GM04503 (cell line): Measurements from ENCODE around the gene SPTBN2.
"Not testable (repeated sequence)": the region's sequence is repeated elsewhere in the genome, so short reads cannot be mapped to it uniquely, and the experiment has no call there.

Source experiments
- DNase-seq: peaks from one replicate; pipeline ENCODE4 v3.0.0-alpha.2; 2012; ENCODE audit warnings: low read depth

Gene SPTBN2

GRCh38 chr11:66724167-66724566 lies 4.8 kb downstream of the SPTBN2 start:
- DNase-seq, result not testable (repeated sequence)

DNA sequence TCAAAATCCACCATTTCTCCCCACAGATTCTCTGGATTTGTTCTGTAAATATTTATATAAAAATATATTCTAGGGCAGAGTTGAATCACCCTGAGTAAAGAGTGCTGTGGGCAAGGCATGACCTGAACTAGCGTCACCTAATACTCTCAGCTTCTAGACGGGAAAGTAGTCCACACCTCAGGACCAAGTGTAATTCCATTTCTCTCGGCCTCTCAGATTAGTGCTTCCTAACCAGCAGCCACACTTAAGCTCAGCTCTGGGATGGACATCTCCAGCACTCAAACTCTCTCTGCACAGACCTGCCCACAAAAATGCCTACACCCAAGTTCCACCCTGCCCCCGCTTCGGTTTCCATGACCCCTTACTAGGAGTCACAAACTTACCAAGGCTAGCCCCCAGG lies 5.3 kb downstream of the SPTBN2 start:
- no peak for DNase-seq

DNA sequence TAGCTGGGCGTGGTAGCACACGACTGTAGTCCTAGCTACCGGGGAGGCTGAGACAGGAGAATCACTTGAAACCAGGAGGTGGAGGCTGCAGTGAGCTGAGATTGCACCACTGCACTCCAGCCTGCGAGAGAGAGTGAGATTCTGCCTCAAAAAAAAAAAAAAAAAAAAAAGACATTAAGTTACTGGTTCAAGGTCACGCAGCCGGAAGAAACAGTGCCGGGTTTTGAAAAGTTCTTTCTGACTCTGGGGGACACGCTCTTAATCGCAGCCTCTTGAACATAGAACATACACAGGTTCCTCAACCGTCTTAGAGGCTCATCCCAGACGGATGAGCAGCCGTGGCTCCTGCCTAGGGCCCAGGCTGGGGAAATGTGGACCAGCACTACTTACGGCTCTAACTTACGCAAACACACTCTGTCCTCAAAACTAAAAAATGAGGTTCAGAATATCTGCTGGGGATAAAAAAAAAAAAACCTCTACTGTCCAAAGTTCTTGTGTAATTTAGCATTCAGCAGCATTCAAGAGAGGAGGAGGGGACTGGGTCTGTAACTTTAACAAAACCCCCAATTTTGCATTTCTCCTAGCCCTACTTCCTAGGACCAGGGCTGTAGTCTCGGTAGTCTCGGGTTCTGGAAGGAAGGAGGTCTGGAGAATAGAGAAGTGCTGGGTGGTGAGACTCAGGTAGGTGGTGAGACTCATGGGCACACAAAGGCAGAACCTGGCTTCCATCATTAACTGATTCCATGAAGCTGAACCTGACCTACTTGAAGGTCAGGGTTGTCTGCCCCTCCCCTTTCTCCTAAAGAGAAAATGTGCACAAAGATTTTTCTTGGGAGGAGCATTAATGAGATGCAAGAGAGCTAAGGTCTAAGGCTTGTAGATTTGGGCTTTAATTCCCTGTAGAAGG lies 6.0 kb downstream of the SPTBN2 start:
- DNase-seq, result no peak

DNA sequence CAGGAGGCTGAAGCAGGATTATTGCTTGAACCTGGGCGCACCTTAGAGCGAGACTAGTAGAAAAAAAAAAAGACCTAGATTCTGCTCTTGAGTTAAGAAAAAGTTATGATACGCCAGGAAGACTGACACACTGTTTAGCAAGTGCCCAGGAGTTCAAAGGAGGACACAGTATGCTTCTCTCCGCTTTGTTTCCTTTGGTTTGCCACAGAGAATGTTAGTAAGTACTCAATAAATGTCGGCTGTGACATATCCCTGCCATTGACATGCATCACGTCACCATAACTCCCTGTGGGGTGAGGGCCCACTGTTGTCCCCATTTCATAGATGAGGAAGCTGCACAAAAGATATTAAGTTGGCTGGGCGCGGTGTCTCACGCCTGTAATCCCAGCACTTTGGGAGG lies 7.1 kb downstream of the SPTBN2 start:
- no peak for DNase-seq

DNA sequence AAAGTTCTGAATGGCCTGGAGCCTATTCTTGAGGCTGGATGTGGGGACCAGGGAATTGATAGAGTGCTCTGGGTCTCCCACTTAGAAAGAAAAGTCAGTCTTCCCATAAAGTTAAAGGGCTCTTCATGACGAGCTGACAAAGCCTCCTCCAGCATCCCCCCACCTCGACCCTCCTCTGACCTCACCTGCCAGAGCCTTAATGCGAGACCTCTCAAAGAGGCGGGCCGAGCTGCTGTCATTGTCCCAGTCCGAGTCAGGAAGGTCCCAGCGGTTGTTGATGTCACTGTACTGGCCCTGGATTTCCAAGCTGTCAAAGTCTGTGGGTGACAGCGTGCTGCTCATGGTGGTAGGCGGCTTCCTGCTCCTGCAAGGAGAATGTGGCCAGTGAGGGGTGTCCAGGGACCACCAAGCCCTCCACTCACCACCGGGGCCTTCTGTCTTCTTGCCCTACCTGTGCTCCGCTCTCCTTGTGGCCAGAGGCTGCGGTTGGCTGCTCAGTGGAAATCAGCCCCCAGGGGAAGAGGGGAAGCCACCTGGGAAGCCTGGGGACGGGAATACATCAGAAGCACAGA lies 8.0 kb downstream of the SPTBN2 start:
- DNase-seq, result no peak

GRCh38 chr11:66720223-66720898 lies 8.7 kb downstream of the SPTBN2 start:
- DNase-seq, result no peak

DNA sequence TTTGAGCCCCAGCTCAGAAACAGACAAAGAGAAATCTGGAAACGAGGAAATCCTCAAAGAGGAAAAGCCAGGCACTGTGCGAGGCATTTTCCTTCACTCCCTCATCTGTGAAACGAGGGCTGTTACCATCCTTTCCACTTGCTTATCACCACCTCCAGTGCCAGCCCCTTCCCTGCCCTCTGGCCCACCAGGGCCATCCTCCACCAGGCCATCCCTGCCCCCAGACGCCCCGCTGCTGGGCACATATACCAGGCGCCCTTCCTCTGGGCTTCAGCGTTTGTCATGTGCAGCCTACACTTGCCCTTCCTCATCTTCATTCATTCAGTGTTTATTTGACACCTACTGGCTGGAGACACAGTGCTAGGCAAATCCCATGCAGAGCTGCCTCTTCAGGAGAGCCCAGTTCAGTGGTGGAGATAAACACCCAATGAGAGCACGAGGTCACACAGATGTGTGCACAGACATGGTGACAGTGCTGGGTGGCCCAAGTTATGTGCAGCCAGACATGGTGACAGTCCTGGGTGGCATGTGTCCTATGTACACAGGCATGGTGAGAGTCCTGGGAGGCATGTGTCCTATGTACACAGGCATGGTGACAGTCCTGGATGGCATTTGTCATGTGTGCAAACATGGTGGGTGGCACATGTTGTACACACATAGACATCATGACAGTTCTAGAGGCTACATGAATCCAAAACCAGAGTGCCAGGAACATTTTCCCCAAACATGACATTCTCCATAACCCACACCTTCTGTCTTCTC lies 9.7 kb downstream of the SPTBN2 start:
- DNase-seq, result no peak

- DNase-seq, result no peak
Observed at GRCh38 chr11:66718320-66718971, 10.6 kb downstream of the SPTBN2 start.

DNA sequence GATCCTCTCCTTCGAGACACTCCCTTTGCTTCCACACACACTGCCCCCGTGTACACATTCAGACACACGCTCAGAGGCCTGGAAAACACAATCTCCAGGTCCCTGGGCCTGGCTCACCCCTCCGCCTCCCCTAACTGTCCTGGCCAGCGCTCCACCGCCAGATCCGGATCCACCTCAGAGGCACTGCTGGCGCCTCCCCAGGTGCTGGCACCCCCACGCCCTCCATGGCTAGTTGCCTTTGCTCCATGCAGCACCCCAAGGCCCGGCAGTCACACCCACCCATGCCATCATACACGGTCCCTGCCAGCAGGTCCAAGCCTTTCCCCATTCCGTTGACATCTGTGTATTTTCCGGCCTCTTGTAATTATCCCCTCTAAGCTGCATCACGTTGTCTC lies 11.1 kb downstream of the SPTBN2 start:
- no peak for DNase-seq

- no peak for DNase-seq
Observed at GRCh38 chr11:66716996-66717395, 12.0 kb downstream of the SPTBN2 start.

DNA sequence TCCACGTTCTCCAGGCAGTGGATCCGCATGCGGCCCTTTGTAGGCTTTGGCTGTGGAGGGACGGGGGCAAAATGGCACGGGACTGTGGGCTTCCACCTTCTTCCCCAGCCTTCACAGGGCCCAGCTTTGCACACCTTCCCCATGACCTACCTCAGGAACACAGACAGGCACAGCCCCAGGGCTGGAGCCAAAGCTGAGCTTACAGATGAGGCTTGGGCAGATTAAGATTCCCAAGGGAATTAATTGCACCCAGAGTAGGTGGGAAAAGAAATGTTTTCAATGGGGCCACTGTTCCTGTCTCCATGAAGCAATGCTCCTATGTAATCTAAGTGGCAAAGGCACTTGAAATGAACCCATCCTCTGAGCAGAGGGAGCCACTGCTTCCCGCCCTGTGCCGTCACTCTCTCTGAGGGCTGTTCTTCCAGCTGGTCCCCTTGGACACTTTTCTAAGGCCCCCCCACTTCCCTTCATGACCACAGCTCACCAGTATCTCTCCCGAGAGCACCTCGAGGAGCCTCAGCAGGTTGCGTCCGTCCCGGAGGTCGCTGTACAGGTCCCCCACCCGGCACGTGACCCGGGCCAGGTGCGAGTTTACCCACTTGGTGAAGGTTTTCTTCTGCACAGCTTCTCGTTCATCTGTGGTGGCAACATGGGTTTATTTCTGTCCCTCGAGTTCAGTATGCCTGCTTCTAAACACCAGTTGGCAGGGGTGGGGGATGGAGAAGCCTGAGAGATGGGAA lies 13.5 kb downstream of the SPTBN2 start:
- DNase-seq, result no peak

DNA sequence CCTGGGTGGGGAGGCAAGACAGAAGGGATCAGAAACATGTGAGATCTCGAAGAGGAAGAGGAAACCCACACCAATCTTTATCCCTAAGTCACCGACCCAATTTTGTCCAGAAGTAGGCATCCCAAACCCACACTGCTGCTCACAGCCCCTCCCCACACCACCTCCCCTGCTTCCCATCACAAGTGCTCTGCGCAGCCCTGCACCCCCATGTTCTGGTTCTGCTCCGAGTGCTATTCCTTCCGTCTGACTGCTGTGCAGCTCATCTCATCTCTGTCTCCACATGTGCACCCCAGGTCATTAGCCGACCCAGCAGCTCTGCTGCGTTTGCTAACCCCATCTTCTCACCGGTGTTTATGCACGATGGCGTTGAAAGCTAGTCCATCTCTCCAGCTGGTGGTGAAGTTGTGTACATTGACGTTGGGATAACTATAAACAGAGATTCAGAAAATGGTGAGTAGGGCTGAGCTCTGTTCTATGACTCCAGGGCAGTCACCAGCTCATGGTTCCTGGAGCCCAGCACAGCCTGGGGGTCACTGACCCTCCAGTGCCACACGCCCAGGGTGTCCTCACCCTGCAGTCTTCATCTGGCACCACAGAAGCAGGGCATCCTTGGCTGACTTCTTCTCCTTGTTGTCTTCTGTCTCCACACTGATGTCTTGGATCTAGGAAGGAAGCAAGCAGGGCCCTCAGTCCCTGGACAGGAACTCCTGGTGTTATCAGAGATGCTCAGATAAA lies 15.1 kb downstream of the SPTBN2 start:
- DNase-seq, result no peak

DNA sequence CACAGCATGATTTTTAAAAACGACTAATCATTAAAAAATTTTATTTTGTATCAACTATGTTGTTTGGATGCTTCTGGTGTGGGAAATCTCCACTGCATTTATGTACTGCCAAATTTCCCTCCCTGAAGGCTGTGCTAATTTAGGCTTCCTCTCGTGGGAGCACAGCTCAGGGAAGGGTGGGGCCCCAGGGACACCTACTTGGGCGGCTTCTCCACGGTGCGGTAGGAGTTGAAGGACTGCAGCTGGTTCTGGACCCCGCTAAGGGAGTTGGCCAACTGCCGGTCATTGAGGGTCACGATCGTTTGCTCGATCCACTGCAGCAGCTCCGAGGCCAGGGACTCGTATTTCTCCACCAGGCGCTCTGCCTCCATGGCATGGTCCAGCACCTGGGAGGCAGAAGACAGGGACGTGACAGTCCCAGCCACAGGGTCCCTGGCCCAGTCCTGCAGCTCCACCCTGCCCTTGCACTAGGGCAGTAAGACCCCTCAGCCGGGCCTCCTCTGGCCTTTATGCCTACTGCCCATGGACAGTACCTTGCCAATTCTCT lies 18.6 kb downstream of the SPTBN2 start:
- DNase-seq, result no peak

DNA sequence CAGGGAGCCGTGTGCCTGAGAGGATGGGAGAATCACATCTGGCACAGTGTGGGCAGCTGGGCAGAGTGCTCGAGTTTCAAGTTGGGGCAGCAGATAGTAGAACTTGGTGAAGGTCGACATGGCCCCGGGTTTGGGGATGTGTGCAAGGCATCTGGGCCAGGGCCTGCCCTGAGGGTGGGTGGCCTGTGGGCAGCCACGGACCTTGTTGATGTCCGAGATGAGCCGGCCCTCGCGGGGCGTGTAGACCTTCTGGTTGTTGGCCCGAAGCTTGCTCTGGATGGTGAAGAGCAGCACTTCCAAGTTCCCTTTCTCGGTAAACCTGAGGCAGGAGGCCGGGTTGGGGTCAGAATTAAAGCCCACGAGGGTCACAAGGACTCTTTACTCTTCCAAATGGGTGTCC lies 20.3 kb downstream of the SPTBN2 start:
- DNase-seq, result no peak

DNA sequence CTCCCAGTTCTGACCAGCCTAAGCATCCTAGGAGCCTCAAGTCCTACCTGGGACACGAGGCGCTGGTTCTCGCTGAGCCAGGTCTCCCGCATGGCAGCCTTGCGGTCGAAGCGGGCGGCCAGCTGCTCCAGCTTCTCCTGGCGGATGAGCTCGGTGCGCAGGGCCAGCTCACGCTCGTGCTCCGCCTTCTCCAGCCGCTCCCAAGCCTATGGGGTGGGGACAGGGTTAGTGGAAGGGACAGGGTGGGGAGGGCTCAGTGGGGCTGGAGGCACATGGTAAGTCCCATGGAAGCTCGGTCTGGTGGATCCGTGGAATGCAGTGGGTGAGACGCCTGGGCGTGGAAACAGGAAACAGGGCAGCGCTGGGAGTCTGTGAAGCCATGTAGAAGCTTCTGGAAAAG lies 20.9 kb downstream of the SPTBN2 start:
- no peak for DNase-seq

GRCh38 chr11:66707486-66707885 lies 21.5 kb downstream of the SPTBN2 start:
- no peak for DNase-seq

GRCh38 chr11:66706989-66707388 lies 22.0 kb downstream of the SPTBN2 start:
- DNase-seq, result no peak

GRCh38 chr11:66705587-66706335 lies 23.3 kb downstream of the SPTBN2 start:
- DNase-seq, result no peak

DNA sequence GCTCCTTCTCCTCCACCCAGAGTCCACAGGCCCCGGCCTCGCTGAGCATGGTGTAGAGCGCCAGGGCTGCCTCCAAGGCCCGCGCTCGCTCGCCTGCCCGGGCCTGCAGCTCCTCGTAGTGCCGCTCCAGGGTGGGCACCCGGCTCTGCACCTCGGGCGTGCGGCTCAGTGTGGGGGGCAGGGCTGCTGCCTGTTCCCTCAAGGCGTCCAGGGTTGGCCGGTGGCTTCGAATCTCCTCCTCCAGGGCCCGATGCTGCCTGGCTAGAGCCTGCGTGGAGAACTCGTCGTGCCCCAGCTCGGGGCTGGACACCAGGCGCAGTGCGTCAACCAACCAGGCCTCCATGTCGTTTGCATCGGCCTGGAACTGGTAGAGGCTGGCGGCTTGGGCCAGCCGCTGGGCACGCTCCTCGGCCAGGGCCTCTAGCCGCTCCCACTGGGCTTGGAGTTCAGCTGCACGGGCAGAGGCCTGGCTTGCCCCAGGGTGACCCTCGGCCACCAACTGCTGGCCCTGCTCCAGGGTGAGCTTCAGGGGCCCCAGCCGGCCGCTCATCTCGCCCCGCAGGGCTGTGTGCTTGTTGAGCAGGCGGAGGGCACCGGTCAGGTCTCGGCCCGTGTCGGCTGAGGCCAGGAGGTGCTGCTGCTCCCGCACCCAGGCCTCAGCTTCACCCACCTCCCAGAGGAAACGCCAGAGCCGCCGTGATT lies 24.2 kb downstream of the SPTBN2 start:
- DNase-seq, result no peak
